Uterus (tissue), 4 donors: ENCODE data around the gene ZNF423. TPM values are rescaled to one million over a fixed set of nuclear protein-coding genes. Genes with fewer than 3 reads are reported as not detected.

Experiments
- DNase-seq, 2 donors: peaks; one replicate each; pipeline ENCODE4 v3.0.0-alpha.2; 2019 to 2020
- H3K27ac ChIP-seq, 2 donors: fragments of 200-600 bp; sonication (generic); 1 replicate in 1 of 2; 2 replicates in 1 of 2; pipeline ENCODE4 v1.5.1; 2016 to 2018
- H3K27me3 ChIP-seq, 2 donors: fragments of 200-600 bp; sonication (generic); one replicate each; pipeline ENCODE4 v1.5.1; 2018 to 2019; ENCODE audit warnings: control low read depth in 1 of 2
- H3K36me3 ChIP-seq, 2 donors: fragments of 200-600 bp; sonication (generic); one replicate each; pipeline ENCODE4 v1.5.1; 2019; ENCODE audit warnings: control low read depth in 1 of 2
- H3K4me1 ChIP-seq, 2 donors: fragments of 200-600 bp; sonication (generic); one replicate each; pipeline ENCODE4 v1.5.1; 2018 to 2019; ENCODE audit warnings: control low read depth in 1 of 2
- H3K4me3 ChIP-seq, 2 donors: fragments of 200-600 bp; sonication (generic); 1 replicate in 1 of 2; 2 replicates in 1 of 2; pipeline ENCODE4 v1.5.1; 2018 to 2019; ENCODE audit warnings: mild to moderate bottlenecking in 1 of 2
- H3K9me3 ChIP-seq, 2 donors: fragments of 200-600 bp; sonication (generic); one replicate each; pipeline ENCODE4 v1.5.1; 2019; ENCODE audit warnings: control low read depth in 1 of 2
- POLR2A ChIP-seq, 2 donors: fragments of 450-650 bp; IDR thresholded peaks; one replicate each; pipeline ENCODE4 v1.6.1; 2016; ENCODE audit warnings: antibody characterized with exemption in 2 of 2, mild to moderate bottlenecking in 1 of 2, moderate library complexity in 1 of 2
- intact Hi-C: fragments of 100-400 bp; cut with DNase I; formaldehyde crosslinking; loops from one replicate; pipeline ENCODE4 v1.15.1; 2023; ENCODE audit warnings: low total_unique reads
- total RNA-seq, 4 donors: library from RNA; depleted of rRNA in 3 of 4; stranded (reverse); fragments of >200 nt in 3 of 4; gene quantifications; one replicate each; pipeline versions ENCODE4 v1.1.0 to v1.2.4, GENCODE V29; 2014 to 2023
- TF ChIP-seq, protein P1 (sequence below), 4 experiments: fragments of 200-600 bp in 2 of 4; fragments of 450-650 bp in 2 of 4; sonication (generic) in 2 of 4; IDR thresholded peaks; one replicate each; pipeline ENCODE4 v1.5.1; 2016 to 2019; ENCODE audit warnings: antibody characterized with exemption in 4 of 4, mild to moderate bottlenecking in 2 of 4, moderate library complexity in 1 of 4
- donor health status: DM: yes; HTN: yes; CAD: no.

ZNF423 gene
- total RNA-seq, 4 donors from 2014 or later = 7.1 to 33.5 (median 14.7) TPM

- Histone ChIP-seq H3K4me1 (no peaks in the 10 kb centered on the region), H3K4me3 (no peak overlapping the region), H3K36me3 (no peaks in the 10 kb centered on the region), H3K27ac (no peak overlapping the region), H3K27me3 (no peaks in the 10 kb centered on the region), H3K9me3 (no peaks in the 10 kb centered on the region)
- intact Hi-C loops = no loop called here
- DNase-seq = no peak
- no peak for TF ChIP-seq POLR2A (IDR thresholded peaks at IDR 0.05)
- TF ChIP-seq, protein P1, sequence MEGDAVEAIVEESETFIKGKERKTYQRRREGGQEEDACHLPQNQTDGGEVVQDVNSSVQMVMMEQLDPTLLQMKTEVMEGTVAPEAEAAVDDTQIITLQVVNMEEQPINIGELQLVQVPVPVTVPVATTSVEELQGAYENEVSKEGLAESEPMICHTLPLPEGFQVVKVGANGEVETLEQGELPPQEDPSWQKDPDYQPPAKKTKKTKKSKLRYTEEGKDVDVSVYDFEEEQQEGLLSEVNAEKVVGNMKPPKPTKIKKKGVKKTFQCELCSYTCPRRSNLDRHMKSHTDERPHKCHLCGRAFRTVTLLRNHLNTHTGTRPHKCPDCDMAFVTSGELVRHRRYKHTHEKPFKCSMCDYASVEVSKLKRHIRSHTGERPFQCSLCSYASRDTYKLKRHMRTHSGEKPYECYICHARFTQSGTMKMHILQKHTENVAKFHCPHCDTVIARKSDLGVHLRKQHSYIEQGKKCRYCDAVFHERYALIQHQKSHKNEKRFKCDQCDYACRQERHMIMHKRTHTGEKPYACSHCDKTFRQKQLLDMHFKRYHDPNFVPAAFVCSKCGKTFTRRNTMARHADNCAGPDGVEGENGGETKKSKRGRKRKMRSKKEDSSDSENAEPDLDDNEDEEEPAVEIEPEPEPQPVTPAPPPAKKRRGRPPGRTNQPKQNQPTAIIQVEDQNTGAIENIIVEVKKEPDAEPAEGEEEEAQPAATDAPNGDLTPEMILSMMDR (IDR thresholded peaks at IDR 0.05) = no peak
Observed at GRCh38 chr16:49585143-49585832, 270.6 kb downstream of the ZNF423 start.

GRCh38 chr16:49583911-49584310, 272.0 kb downstream of the ZNF423 start:
- Histone ChIP-seq H3K36me3 (no peaks in the 10 kb centered on the region), H3K27me3 (no peaks in the 10 kb centered on the region), H3K27ac (no peak overlapping the region), H3K9me3 (no peaks in the 10 kb centered on the region), H3K4me1 (no peaks in the 10 kb centered on the region), H3K4me3 (no peak overlapping the region)
- TF ChIP-seq POLR2A (IDR thresholded peaks at IDR 0.05) = no peak
- TF ChIP-seq, protein P1 (IDR thresholded peaks at IDR 0.05) = no peak
- DNase-seq = no peak
- intact Hi-C loops = no loop called here

DNA sequence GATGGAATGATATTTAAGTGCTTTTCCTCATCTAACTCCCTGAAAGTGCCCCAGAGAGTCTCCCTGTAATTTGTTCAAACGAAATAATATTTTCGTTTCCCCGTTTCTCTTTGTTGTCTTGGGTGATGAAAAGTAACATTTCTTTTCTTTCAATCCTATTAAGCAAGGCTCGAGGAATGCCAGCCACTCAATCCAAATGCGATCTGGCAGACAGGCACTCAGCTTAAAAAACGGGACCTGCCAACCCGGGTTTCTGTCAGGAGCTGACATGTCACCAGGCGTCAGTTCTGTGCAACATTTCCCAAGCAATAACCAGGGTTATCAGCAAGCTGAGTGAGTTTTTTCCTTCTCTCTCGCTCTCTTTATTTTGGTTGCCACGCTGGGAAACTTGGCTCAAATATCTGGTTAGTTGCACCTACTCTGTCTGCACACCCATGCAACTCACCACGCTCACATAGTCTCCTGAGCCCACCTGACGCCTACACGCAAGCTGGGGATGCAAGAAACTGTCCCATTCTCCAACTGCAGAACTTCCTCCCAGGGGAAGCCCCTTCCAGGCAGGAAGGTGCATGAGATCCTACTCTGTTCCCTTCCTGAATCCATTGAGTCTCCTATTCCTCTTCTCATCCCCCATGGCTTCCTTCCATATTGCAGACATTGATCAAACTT, 274.1 kb downstream of the ZNF423 start:
- H3K4me3 ChIP-seq = no peak overlapping the region
- H3K27ac ChIP-seq = no peak overlapping the region
- intact Hi-C loops = no loop called here
- no peaks in the 10 kb centered on the region for H3K4me1 ChIP-seq
- no peak for TF ChIP-seq POLR2A (IDR thresholded peaks at IDR 0.05)
- TF ChIP-seq, protein P1 (IDR thresholded peaks at IDR 0.05) = no peak
- no peaks in the 10 kb centered on the region for H3K9me3 ChIP-seq
- no peaks in the 10 kb centered on the region for H3K27me3 ChIP-seq
- H3K36me3 ChIP-seq = no peaks in the 10 kb centered on the region
- DNase-seq = no peak

GRCh38 chr16:49580751-49581303, 275.1 kb downstream of the ZNF423 start:
- Histone ChIP-seq H3K27me3 (no peaks in the 10 kb centered on the region), H3K27ac (peak overlapping the region in 1 of 2 donors; percentile 26), H3K4me1 (no peaks in the 10 kb centered on the region), H3K4me3 (no peak overlapping the region), H3K9me3 (no peaks in the 10 kb centered on the region), H3K36me3 (no peaks in the 10 kb centered on the region)
- intact Hi-C loops = no loop called here
- DNase-seq = no peak
- TF ChIP-seq, protein P1 (IDR thresholded peaks at IDR 0.05) = no peak
- no peak for TF ChIP-seq POLR2A (IDR thresholded peaks at IDR 0.05)

DNA sequence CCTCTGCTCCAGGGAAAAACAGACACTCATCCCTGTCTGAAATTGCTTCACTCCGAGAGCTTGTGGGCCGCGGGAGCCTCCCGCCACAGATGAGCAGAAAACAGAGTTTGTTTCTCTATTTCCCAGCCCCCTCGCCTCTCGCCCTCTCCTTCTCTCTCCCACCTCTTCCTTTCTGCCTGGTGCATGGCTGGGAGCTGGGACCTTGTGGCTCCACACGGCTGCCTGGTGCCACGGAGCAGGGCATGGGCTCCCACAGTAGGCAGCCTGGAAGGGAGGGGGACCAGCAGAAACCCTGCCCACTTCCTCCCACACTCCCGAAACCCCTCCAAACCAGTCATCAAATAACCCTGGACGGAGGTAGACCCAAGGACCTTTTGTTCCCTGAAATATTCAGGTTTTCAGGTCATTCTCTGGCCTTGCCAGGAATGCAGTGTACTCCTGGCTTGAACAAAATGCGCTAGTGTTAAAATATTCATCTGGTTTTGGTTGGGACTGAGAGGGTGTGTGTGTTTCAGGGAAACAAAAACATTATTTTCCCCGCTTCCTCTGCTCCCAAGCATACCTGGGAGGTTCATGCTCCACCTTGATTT, 277.4 kb downstream of the ZNF423 start:
- Histone ChIP-seq H3K4me3 (no peak overlapping the region), H3K27me3 (no peaks in the 10 kb centered on the region), H3K27ac (no peak overlapping the region), H3K4me1 (no peaks in the 10 kb centered on the region), H3K9me3 (no peaks in the 10 kb centered on the region), H3K36me3 (no peaks in the 10 kb centered on the region)
- TF ChIP-seq, protein P1 (IDR thresholded peaks at IDR 0.05) = no peak
- no peak for TF ChIP-seq POLR2A (IDR thresholded peaks at IDR 0.05)
- no peak for DNase-seq
- intact Hi-C loops = no loop called here
